IPS-18a (cell line): ENCODE data around the gene ZEB2.

Experiments
- H3K27ac ChIP-seq: one replicate; pipeline ENCODE4 v1.5.1; 2013; ENCODE audit warnings: low read length
- H3K27me3 ChIP-seq: one replicate; pipeline ENCODE4 v1.6.1; 2013; ENCODE audit warnings: mild to moderate bottlenecking, low read length; ENCODE audit not compliant: control insufficient read depth, insufficient read depth
- H3K36me3 ChIP-seq: one replicate; pipeline ENCODE4 v1.6.1; 2013; ENCODE audit warnings: low read depth, low read length; ENCODE audit not compliant: control insufficient read depth
- H3K4me1 ChIP-seq: one replicate; pipeline ENCODE4 v1.6.1; 2013; ENCODE audit warnings: low read depth, low read length; ENCODE audit not compliant: control insufficient read depth
- H3K4me3 ChIP-seq: one replicate; pipeline ENCODE4 v1.5.1; 2013; ENCODE audit warnings: low read length
- H3K9ac ChIP-seq: one replicate; pipeline ENCODE4 v1.6.1; 2013; ENCODE audit warnings: mild to moderate bottlenecking, low read length, moderate library complexity
- H3K9me3 ChIP-seq: one replicate; pipeline ENCODE4 v1.6.1; 2013; ENCODE audit warnings: low read depth, low read length; ENCODE audit not compliant: control insufficient read depth

The ZEB2 gene

DNA sequence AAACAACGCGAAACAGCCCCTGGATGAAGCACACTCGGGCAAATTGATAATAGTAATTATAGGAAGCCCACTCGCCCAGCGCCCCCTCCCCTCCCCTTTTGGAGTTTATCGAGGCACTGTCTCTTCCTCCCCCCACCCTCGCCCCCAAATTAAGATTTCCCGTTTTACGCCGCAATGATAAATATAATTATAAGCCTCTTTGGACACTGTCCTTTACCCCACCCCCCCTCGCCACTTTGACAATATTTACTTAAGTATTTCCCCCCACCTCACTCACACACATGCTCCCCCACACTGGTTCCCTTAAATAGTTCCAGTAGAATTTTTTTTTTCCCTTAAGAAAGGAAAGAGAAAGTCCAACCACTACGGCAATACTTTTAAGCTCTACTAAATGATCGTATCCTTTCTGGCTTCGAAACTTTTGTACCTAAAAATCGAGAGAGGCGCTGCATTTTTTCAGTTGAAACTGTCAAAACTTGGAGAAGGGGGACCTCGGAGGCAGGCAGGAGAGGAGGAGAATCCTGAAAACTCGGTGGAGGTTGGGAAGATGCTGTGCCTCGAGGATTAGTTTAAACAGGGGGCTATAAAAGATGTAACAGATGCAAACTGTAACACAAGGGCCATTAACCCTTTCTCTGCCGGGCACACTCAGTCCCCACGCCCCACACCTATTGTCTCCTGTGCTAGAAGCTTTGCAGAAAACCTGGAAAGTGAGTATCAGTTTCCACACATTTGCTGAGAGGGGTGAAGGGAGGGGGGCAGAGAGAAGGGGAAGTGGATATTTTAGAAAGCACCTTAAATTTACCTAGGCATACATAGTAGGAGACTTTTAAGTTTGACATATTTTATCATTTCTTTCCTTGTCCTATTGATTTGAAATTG is 1.8 kb downstream of the ZEB2 start:
- Histone ChIP-seq H3K4me3 (peak overlapping the region; percentile 63), H3K9me3 (no peaks in the 10 kb centered on the region), H3K27me3 (peaks cover 88% of the 10 kb centered on the region), H3K36me3 (no peaks in the 10 kb centered on the region), H3K9ac (peak overlapping the region; percentile 61), H3K27ac (no peak overlapping the region), H3K4me1 (peaks cover 62% of the 10 kb centered on the region)

DNA sequence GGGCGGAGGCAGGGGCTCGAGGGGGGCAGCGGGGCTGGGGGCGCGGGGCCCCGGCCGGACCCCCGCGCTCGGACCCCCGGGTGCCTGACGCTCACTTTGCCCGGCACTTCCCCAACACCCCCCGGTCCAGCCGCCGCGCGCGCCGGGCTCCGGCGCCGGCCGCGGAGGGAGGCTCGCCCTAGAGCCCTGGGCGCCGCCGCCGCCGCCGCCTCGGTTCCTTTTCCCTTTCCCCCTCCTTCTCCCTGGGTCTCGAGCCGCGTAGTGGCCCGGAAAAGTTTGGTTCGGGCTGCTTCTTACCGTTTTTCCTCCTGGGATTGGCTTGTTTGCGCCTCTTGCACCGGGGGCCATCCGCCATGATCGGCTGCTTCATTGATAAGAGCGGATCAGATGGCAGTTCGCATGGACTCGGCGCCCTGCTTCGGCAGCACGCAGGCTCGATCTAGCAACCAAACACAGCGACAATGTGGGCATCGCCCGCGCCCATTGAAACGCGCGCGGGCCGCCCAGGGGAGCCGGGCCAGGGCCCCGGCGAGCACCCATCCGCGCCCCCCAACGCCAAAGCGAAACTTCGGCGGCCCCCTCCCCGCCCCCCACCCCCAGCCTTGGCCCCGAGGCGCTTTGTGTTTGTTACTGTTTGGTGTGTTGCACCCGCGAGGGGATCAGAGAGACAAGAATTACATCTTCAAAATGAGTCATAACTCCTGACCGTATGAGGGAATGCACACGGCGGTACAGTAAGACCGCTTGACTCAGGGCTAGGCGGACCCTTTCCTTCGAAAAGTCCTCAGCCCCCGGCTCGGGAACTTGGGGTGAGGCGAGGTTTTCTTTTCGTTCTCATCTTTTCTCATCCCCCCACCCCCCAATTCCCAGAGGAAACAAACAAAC is 2.7 kb downstream of the ZEB2 start:
- peak overlapping the region; percentile 63 for H3K4me3 ChIP-seq
- H3K9me3 ChIP-seq, result no peaks in the 10 kb centered on the region
- peaks cover 88% of the 10 kb centered on the region for H3K27me3 ChIP-seq
- H3K36me3 ChIP-seq, result no peaks in the 10 kb centered on the region
- no peak overlapping the region for H3K27ac ChIP-seq
- H3K4me1 ChIP-seq, result peaks cover 68% of the 10 kb centered on the region
- H3K9ac ChIP-seq, result peak overlapping the region; percentile 61

GRCh38 chr2:144516411-144516980 is 3.4 kb downstream of the ZEB2 start:
- no peak overlapping the region for H3K27ac ChIP-seq
- H3K4me1 ChIP-seq, result peaks cover 72% of the 10 kb centered on the region
- H3K36me3 ChIP-seq, result no peaks in the 10 kb centered on the region
- peak overlapping the region; percentile 63 for H3K4me3 ChIP-seq
- no peaks in the 10 kb centered on the region for H3K9me3 ChIP-seq
- H3K27me3 ChIP-seq, result peaks cover 92% of the 10 kb centered on the region
- peak overlapping the region; percentile 66 for H3K9ac ChIP-seq

DNA sequence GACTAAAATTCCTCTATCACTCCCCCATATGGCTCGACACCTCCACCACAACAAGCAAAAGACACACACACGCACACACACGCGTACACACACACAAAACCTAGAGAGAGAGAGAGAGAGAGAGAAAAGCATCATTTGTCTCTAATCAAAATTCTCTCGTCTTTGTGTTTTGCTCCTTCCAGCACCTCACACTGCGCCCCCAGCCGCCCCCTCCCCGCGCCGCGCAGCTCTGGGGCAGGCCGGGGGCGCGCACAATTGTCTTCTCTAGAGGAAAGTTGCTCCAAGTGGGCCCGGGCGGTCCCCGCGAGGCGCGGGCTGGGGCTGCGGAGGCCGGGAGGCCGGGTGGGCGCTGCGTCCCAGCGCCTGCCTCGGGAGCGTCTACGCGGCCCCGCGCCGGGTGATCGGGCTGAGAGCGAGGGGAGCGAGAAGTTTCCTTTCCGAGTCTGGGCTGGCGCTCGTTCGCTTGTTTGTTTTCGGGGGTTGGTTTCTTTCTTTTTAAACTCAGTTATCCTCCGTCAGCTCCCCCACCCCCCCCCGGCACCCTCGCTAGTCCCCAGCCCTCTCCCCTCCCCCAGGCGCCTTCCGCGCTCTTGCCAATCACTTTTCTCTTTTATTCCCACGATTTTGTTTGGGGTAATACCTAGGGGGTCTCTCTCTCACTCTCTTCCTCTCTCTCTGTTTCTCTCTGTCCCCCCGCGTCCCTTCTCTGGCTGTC is 4.1 kb downstream of the ZEB2 start:
- Histone ChIP-seq H3K36me3 (no peaks in the 10 kb centered on the region), H3K9ac (peak overlapping the region; percentile 66), H3K27ac (no peak overlapping the region), H3K4me3 (peak overlapping the region; percentile 63), H3K4me1 (peaks cover 72% of the 10 kb centered on the region), H3K27me3 (peaks cover 92% of the 10 kb centered on the region), H3K9me3 (no peaks in the 10 kb centered on the region)

GRCh38 chr2:144515099-144515695 is 4.7 kb downstream of the ZEB2 start:
- H3K27ac ChIP-seq, result no peak overlapping the region
- H3K4me1 ChIP-seq, result peaks cover 74% of the 10 kb centered on the region
- no peaks in the 10 kb centered on the region for H3K9me3 ChIP-seq
- peak overlapping the region; percentile 63 for H3K4me3 ChIP-seq
- H3K36me3 ChIP-seq, result no peaks in the 10 kb centered on the region
- peaks cover 89% of the 10 kb centered on the region for H3K27me3 ChIP-seq
- peak overlapping the region; percentile 66 for H3K9ac ChIP-seq

DNA sequence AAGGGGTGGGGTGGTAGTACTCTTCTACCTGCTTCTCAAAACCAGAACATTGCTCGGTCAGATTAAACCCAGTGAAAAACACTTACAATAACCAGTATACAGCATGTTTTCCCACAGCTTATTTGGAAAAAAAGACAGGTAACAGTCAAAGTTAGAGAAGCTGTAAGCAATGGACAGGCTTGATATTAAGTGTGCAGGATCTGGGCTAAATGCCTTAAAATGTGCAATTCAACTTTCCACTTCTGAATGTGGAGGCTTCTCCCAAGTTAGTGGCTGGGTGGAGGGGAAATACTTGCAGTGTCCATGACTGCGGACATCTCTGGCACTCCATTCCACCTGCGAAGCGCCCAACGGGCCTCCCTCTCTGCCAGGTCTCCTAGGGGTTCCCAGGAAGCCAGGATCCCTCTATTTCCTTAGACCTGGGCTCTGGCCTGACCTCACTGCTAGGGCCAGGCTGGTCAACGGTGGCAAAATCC is 5.3 kb downstream of the ZEB2 start:
- no peaks in the 10 kb centered on the region for H3K36me3 ChIP-seq
- H3K9me3 ChIP-seq, result no peaks in the 10 kb centered on the region
- peak overlapping the region; percentile 63 for H3K4me3 ChIP-seq
- H3K27me3 ChIP-seq, result peaks cover 85% of the 10 kb centered on the region
- H3K4me1 ChIP-seq, result peaks cover 78% of the 10 kb centered on the region
- peak overlapping the region; percentile 66 for H3K9ac ChIP-seq
- H3K27ac ChIP-seq, result no peak overlapping the region

GRCh38 chr2:144513388-144514101 is 6.4 kb downstream of the ZEB2 start:
- Histone ChIP-seq H3K4me1 (peaks cover 78% of the 10 kb centered on the region), H3K27me3 (peaks cover 85% of the 10 kb centered on the region), H3K27ac (no peak overlapping the region), H3K9ac (peak overlapping the region; percentile 28), H3K4me3 (peak overlapping the region; percentile 63), H3K36me3 (no peaks in the 10 kb centered on the region), H3K9me3 (no peaks in the 10 kb centered on the region)

DNA sequence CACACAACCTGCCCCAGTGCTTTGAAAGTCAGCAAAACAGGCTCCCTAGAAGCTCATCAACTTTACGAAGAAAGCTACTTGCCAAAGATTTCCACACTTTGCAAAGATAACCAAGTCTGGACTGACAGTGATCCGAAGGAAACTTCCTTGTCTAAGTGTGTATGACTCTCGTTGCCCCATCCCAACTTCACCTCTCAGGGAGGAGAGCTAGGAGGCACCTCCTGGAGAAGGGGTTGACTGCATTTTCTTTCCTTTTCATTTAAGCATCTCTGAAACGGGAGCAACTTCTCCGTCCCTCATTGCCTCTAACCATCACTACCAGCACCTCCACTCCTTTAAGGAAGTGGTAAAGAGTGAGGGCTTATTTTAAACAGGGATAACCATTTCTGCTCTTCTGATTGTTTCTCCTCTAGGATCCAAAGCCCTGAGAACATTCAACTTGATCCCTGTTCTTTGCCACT is 7.0 kb downstream of the ZEB2 start:
- H3K27me3 ChIP-seq, result peaks cover 85% of the 10 kb centered on the region
- peak overlapping the region; percentile 63 for H3K4me3 ChIP-seq
- no peak overlapping the region for H3K9ac ChIP-seq
- no peaks in the 10 kb centered on the region for H3K9me3 ChIP-seq
- H3K27ac ChIP-seq, result no peak overlapping the region
- H3K4me1 ChIP-seq, result peaks cover 78% of the 10 kb centered on the region
- H3K36me3 ChIP-seq, result no peaks in the 10 kb centered on the region

GRCh38 chr2:144512470-144512869 is 7.4 kb downstream of the ZEB2 start:
- Histone ChIP-seq H3K4me1 (peaks cover 82% of the 10 kb centered on the region), H3K27me3 (peaks cover 85% of the 10 kb centered on the region)

DNA sequence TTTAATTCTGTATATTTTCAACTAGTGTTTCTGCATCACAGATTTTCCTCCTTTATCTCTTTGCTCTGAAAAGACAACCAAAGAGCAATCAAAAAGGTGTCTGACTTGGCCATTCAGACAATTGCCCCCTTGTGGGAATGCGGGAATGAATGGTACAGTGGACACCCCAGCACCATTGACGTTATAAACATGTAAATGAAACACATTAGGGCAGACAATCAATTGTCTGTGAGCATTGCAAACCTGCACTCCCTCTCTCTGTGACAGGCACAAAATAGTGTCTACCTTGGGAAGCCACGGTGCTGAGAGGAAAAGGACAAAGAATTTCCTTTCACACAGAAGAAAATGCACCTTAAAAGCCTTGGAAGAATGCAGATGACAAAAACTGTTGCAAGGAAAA is 8.0 kb downstream of the ZEB2 start:
- Histone ChIP-seq H3K27me3 (peaks cover 86% of the 10 kb centered on the region), H3K9me3 (no peaks in the 10 kb centered on the region), H3K4me1 (peaks cover 84% of the 10 kb centered on the region), H3K36me3 (no peaks in the 10 kb centered on the region), H3K4me3 (peak overlapping the region; percentile 37), H3K27ac (no peak overlapping the region), H3K9ac (no peak overlapping the region)

More at GRCh38 chr2:144512470-144512869, 7.4 kb downstream of the ZEB2 start:
- H3K27ac ChIP-seq, result no peak overlapping the region
- no peaks in the 10 kb centered on the region for H3K36me3 ChIP-seq
- H3K4me3 ChIP-seq, result peak overlapping the region; percentile 37
- H3K9ac ChIP-seq, result no peak overlapping the region
- H3K9me3 ChIP-seq, result no peaks in the 10 kb centered on the region
